Smooth muscle cell (in vitro differentiated cells): ENCODE data around the gene WWOX. TPM values are rescaled to one million over a fixed set of nuclear protein-coding genes. Genes with fewer than 3 reads are reported as not detected.

ENCODE experiments used
- DNase-seq: peaks from one replicate; lab custom pipeline; 2025; ENCODE audit not compliant: unreplicated experiment; lab: John Stamatoyannopoulos, UW
- H2AFZ ChIP-seq: fragments of 200-600 bp; sonication (generic); 2 replicates; pipeline ENCODE4 v1.6.0; 2016; ENCODE audit warnings: antibody characterized with exemption, low read depth, mild to moderate bottlenecking
- H3F3A ChIP-seq: fragments of 200-600 bp; sonication (generic); 2 replicates; pipeline ENCODE4 v1.6.0; 2017; ENCODE audit warnings: antibody characterized with exemption, low read depth
- H3K27ac ChIP-seq: fragments of 200-600 bp; sonication (generic); 2 replicates; pipeline ENCODE4 v1.5.1; 2016; ENCODE audit warnings: low read depth, mild to moderate bottlenecking
- H3K27me3 ChIP-seq: fragments of 200-600 bp; sonication (generic); 2 replicates; pipeline ENCODE4 v1.6.1; 2016; ENCODE audit warnings: low read depth, mild to moderate bottlenecking
- H3K36me3 ChIP-seq: fragments of 200-600 bp; sonication (generic); 2 replicates; pipeline ENCODE4 v1.5.1; 2016; ENCODE audit warnings: low read depth
- H3K4me1 ChIP-seq: fragments of 200-600 bp; sonication (generic); 2 replicates; pipeline ENCODE4 v1.5.1; 2016; ENCODE audit warnings: low read depth
- H3K4me2 ChIP-seq: fragments of 200-600 bp; sonication (generic); 2 replicates; pipeline ENCODE4 v1.6.0; 2016; ENCODE audit warnings: mild to moderate bottlenecking
- H3K4me3 ChIP-seq: fragments of 200-600 bp; sonication (generic); 2 replicates; pipeline ENCODE4 v1.5.1; 2016; ENCODE audit warnings: mild to moderate bottlenecking
- H3K79me2 ChIP-seq: fragments of 200-600 bp; sonication (generic); 2 replicates; pipeline ENCODE4 v1.6.0; 2016; ENCODE audit warnings: low read depth, mild to moderate bottlenecking
- H3K9ac ChIP-seq: fragments of 200-600 bp; sonication (generic); 2 replicates; pipeline ENCODE4 v1.6.0; 2016; ENCODE audit warnings: low read depth
- H3K9me3 ChIP-seq: fragments of 200-600 bp; sonication (generic); replicated peaks from 2 replicates; pipeline ENCODE4 v1.5.1; 2016; ENCODE audit warnings: low read depth
- H4K20me1 ChIP-seq: fragments of 200-600 bp; sonication (generic); 2 replicates; pipeline ENCODE4 v1.6.0; 2016; ENCODE audit warnings: low read depth
- CTCF ChIP-seq: fragments of 200-600 bp; sonication (generic); IDR thresholded peaks from 2 replicates; pipeline ENCODE4 v1.5.1; 2017; ENCODE audit warnings: borderline replicate concordance, mild to moderate bottlenecking, antibody characterized with exemption; ENCODE audit not compliant: insufficient read depth, poor library complexity, severe bottlenecking
- WGBS: methylation state at CpG from one replicate; pipeline ENCODE4 v1.1.7; 2016; ENCODE audit warnings: low lambda C conversion rate; 5-methylcytosine and 5-hydroxymethylcytosine counted together
- polyA plus RNA-seq: library from polyadenylated mRNA; unstranded; fragments of >200 nt; fragmentation: Nextera tagmentation; extraction: Ambion mirVana; gene quantifications from 2 replicates; pipeline ENCODE4 v1.2.1, GENCODE V29; 2016
- total RNA-seq: library from RNA; depleted of rRNA; stranded (reverse); fragments of >200 nt; gene quantifications from 2 replicates; pipeline ENCODE4 v1.2.3, GENCODE V29; 2014

WWOX gene
- total and polyA plus RNA-seq, 2 experiments from 2014 or later, result 7.5 to 14.0 TPM

GRCh38 chr16:79083508-79084299 lies 984.2 kb downstream of the WWOX start:
- Histone ChIP-seq H3K27ac (no peak overlapping the region), H2AFZ (no peak overlapping the region), H3K79me2 (no peaks in the 10 kb centered on the region), H3K9ac (no peak overlapping the region), H3K4me2 (no peak overlapping the region), H3F3A (no peaks in the 10 kb centered on the region), H4K20me1 (no peaks in the 10 kb centered on the region), H3K36me3 (no peaks in the 10 kb centered on the region), H3K4me1 (no peaks in the 10 kb centered on the region), H3K9me3 (no peaks in the 10 kb centered on the region), H3K27me3 (no peaks in the 10 kb centered on the region), H3K4me3 (no peak overlapping the region)
- DNase-seq, result no peak
- TF ChIP-seq CTCF, result no peak
- 90% methylated on average over 18 of the region's 18 CpGs for WGBS

- 83% methylated on average over 6 of the region's 6 CpGs for WGBS
- H3K4me2 ChIP-seq, result no peak overlapping the region
- no peak overlapping the region for H3K4me3 ChIP-seq
- no peaks in the 10 kb centered on the region for H3F3A ChIP-seq
- H3K79me2 ChIP-seq, result no peaks in the 10 kb centered on the region
- no peaks in the 10 kb centered on the region for H4K20me1 ChIP-seq
- no peaks in the 10 kb centered on the region for H3K36me3 ChIP-seq
- H3K9me3 ChIP-seq, result no peaks in the 10 kb centered on the region
- no peaks in the 10 kb centered on the region for H3K4me1 ChIP-seq
- no peaks in the 10 kb centered on the region for H3K27me3 ChIP-seq
- no peak for DNase-seq
- no peak for TF ChIP-seq CTCF
- no peak overlapping the region for H3K27ac ChIP-seq
- H2AFZ ChIP-seq, result no peak overlapping the region
- no peak overlapping the region for H3K9ac ChIP-seq
Measured at GRCh38 chr16:79088971-79089370, 989.5 kb downstream of the WWOX start.

GRCh38 chr16:79089735-79090284 lies 990.4 kb downstream of the WWOX start:
- Histone ChIP-seq H3K36me3 (no peaks in the 10 kb centered on the region), H2AFZ (no peak overlapping the region), H3K27me3 (no peaks in the 10 kb centered on the region), H3K27ac (no peak overlapping the region), H3K79me2 (no peaks in the 10 kb centered on the region), H3K9me3 (no peaks in the 10 kb centered on the region), H3K4me2 (peak overlapping the region; percentile 24), H3K9ac (no peak overlapping the region), H3K4me3 (no peak overlapping the region), H3F3A (no peaks in the 10 kb centered on the region), H4K20me1 (no peaks in the 10 kb centered on the region), H3K4me1 (no peaks in the 10 kb centered on the region)
- no peak for DNase-seq
- 61% methylated on average over 10 of the region's 10 CpGs for WGBS
- no peak for TF ChIP-seq CTCF
